IMR-90 (cell line): Measurements from ENCODE around the gene EHBP1. TPM values are rescaled to one million over a fixed set of nuclear protein-coding genes. Genes with fewer than 3 reads are reported as not detected.

Source experiments
- ATAC-seq: fragments of 200-7000 bp; cut with Tn5 transposase; 2 replicates; pipeline ENCODE4 v1.9.1; 2020; ENCODE audit warnings: low read depth, mild to moderate bottlenecking, moderate library complexity
- BruUV-seq: library from RNA; stranded (reverse); fragments of 400-500 nt; replicated peaks from 2 replicates; lab custom pipeline; 2021; lab: Mats Ljungman, UMichigan
- CTCF ChIA-PET: fragments of 300-600 bp; formaldehyde crosslinking; extraction: SDS; loops from one replicate; lab custom pipeline; 2021; ENCODE audit warnings: antibody characterized with exemption; lab: Yijun Ruan, JAX
- POLR2A ChIA-PET: fragments of 300-600 bp; sonication (Branson Sonifier 250); formaldehyde crosslinking; loops from one replicate; lab custom pipeline; 2022; ENCODE audit warnings: antibody characterized with exemption; ENCODE audit not compliant: unreplicated experiment; lab: Charles Lee
- DNase-seq: peaks from one replicate; pipeline ENCODE4 v3.0.0; 2013
- H2AFZ ChIP-seq: replicated peaks from 2 replicates; pipeline ENCODE3; 2013; ENCODE audit warnings: low read length, mild to moderate bottlenecking; ENCODE audit not compliant: poor library complexity
- H2AK5ac ChIP-seq: 2 replicates; pipeline ENCODE4 v1.6.1; 2013; ENCODE audit warnings: low read depth, low read length, inconsistent platforms
- H2AK9ac ChIP-seq: replicated peaks from 2 replicates; pipeline ENCODE3; 2013; ENCODE audit warnings: mild to moderate bottlenecking, low read depth, low read length, moderate library complexity; ENCODE audit not compliant: poor library complexity
- H2BK120ac ChIP-seq: 2 replicates; pipeline ENCODE4 v1.6.1; 2013; ENCODE audit warnings: low read depth, low read length, inconsistent platforms
- H2BK15ac ChIP-seq: 3 replicates; pipeline ENCODE4 v1.6.1; 2013; ENCODE audit warnings: low read depth, low read length, inconsistent platforms
- H2BK20ac ChIP-seq: 2 replicates; pipeline ENCODE4 v1.6.1; 2013; ENCODE audit warnings: low read depth, mild to moderate bottlenecking, inconsistent platforms, low read length, moderate library complexity
- H2BK5ac ChIP-seq: 2 replicates; pipeline ENCODE4 v1.6.1; 2013; ENCODE audit warnings: mild to moderate bottlenecking, low read depth, low read length, inconsistent platforms; ENCODE audit not compliant: poor library complexity, severe bottlenecking
- H3K14ac ChIP-seq: replicated peaks from 2 replicates; pipeline ENCODE4 v1.6.1; 2013; ENCODE audit warnings: low read depth, low read length, inconsistent platforms
- H3K18ac ChIP-seq: 2 replicates; pipeline ENCODE4 v1.6.1; 2013; ENCODE audit warnings: low read depth, low read length, control low read depth
- H3K23ac ChIP-seq: 2 replicates; pipeline ENCODE4 v1.6.1; 2013; ENCODE audit warnings: low read depth, low read length, inconsistent platforms
- H3K27ac ChIP-seq: 2 replicates; pipeline ENCODE4 v1.5.1; 2013; ENCODE audit warnings: mild to moderate bottlenecking, control low read depth, low read length; ENCODE audit not compliant: insufficient read depth
- H3K27me3 ChIP-seq: 2 replicates; pipeline ENCODE4 v1.6.1; 2013; ENCODE audit warnings: low read length; ENCODE audit not compliant: control insufficient read depth, insufficient read depth
- H3K36me3 ChIP-seq: 2 replicates; pipeline ENCODE4 v1.6.1; 2013; ENCODE audit warnings: low read length, mixed read lengths; ENCODE audit not compliant: control insufficient read depth, insufficient read depth
- H3K4ac ChIP-seq: 2 replicates; pipeline ENCODE4 v1.6.1; 2013; ENCODE audit warnings: low read depth, low read length, inconsistent platforms
- H3K4me1 ChIP-seq: 2 replicates; pipeline ENCODE4 v1.6.1; 2013; ENCODE audit warnings: low read length, mixed read lengths; ENCODE audit not compliant: control insufficient read depth, insufficient read depth
- H3K4me2 ChIP-seq: 2 replicates; pipeline ENCODE4 v1.6.1; 2013; ENCODE audit warnings: low read depth, mild to moderate bottlenecking, control low read depth, low read length, moderate library complexity
- H3K4me3 ChIP-seq: 2 replicates; pipeline ENCODE4 v1.5.1; 2013; ENCODE audit warnings: low read depth, mild to moderate bottlenecking, control low read depth, low read length, moderate library complexity; ENCODE audit not compliant: insufficient read depth
- H3K56ac ChIP-seq: 2 replicates; pipeline ENCODE4 v1.6.1; 2013; ENCODE audit warnings: low read length, inconsistent platforms; ENCODE audit not compliant: insufficient read depth; ENCODE audit errors: extremely low read depth
- H3K79me1 ChIP-seq, 2 experiments: 2 replicates each; pipeline ENCODE4 v1.6.1; 2013; ENCODE audit warnings: low read length in 2 of 2, inconsistent platforms in 1 of 2, low read depth in 1 of 2
- H3K9ac ChIP-seq: 2 replicates; pipeline ENCODE4 v1.6.1; 2013; ENCODE audit warnings: low read depth, low read length, control low read depth
- H3K9me1 ChIP-seq: 2 replicates; pipeline ENCODE4 v1.6.1; 2013; ENCODE audit warnings: low read length, inconsistent platforms; ENCODE audit not compliant: insufficient read depth
- H3K9me3 ChIP-seq: 2 replicates; pipeline ENCODE4 v1.6.1; 2013; ENCODE audit warnings: low read length; ENCODE audit not compliant: control insufficient read depth, insufficient read depth
- H4K20me1 ChIP-seq: 2 replicates; pipeline ENCODE4 v1.6.1; 2013; ENCODE audit warnings: low read length, inconsistent platforms; ENCODE audit not compliant: insufficient read depth
- H4K5ac ChIP-seq: 2 replicates; pipeline ENCODE4 v1.6.1; 2013; ENCODE audit warnings: mild to moderate bottlenecking, low read depth, low read length, control low read depth
- H4K8ac ChIP-seq, 2 experiments: 2 replicates each; pipeline ENCODE4 v1.6.1; 2013; ENCODE audit warnings: low read depth in 2 of 2, low read length in 2 of 2, control low read depth in 1 of 2, inconsistent platforms in 1 of 2
- H4K91ac ChIP-seq: 2 replicates; pipeline ENCODE4 v1.6.1; 2013; ENCODE audit warnings: low read depth, low read length, inconsistent platforms; ENCODE audit not compliant: insufficient read depth
- BHLHE40 ChIP-seq: fragments of 150-350 bp; IDR thresholded peaks from 2 replicates; pipeline ENCODE4 v1.6.1; 2016; ENCODE audit warnings: mild to moderate bottlenecking, low read depth, low read length
- CEBPB ChIP-seq: IDR thresholded peaks from 2 replicates; pipeline ENCODE4 v1.6.1; 2012; ENCODE audit warnings: low read depth, low read length, improper control_type of control experiment
- MAFK ChIP-seq: IDR thresholded peaks from 2 replicates; pipeline ENCODE4 v1.6.1; 2012; ENCODE audit warnings: low read depth, low read length, improper control_type of control experiment
- MAZ ChIP-seq: IDR thresholded peaks from 2 replicates; pipeline ENCODE4 v1.6.1; 2012; ENCODE audit warnings: low read depth, mild to moderate bottlenecking, low read length, improper control_type of control experiment, moderate library complexity, borderline replicate concordance
- MXI1 ChIP-seq: IDR thresholded peaks from 2 replicates; pipeline ENCODE4 v1.6.1; 2012; ENCODE audit warnings: low read depth, mild to moderate bottlenecking, low read length, moderate library complexity, borderline replicate concordance
- NFE2L2 ChIP-seq: fragments of 150-350 bp; IDR thresholded peaks from 2 replicates; pipeline ENCODE4 v1.6.1; 2016; ENCODE audit warnings: low read depth, mild to moderate bottlenecking, low read length
- RFX5 ChIP-seq: IDR thresholded peaks from 2 replicates; pipeline ENCODE4 v1.8.0; 2012; ENCODE audit warnings: low read depth, mild to moderate bottlenecking, low read length, moderate library complexity
- SMC3 ChIP-seq: fragments of 150-350 bp; IDR thresholded peaks from 2 replicates; pipeline ENCODE4 v1.6.1; 2016; ENCODE audit warnings: low read depth, mild to moderate bottlenecking, antibody characterized with exemption, low read length, moderate library complexity
- USF2 ChIP-seq: fragments of 150-350 bp; IDR thresholded peaks from 2 replicates; pipeline ENCODE4 v1.6.1; 2017; ENCODE audit warnings: mild to moderate bottlenecking, antibody characterized with exemption, low read length, low read depth
- WGBS, 2 experiments: methylation state at CpG; one replicate each; pipeline versions ENCODE4 v1.1.5 to v1.1.7; 2013; ENCODE audit warnings: missing lambda C conversion rate in 2 of 2; ENCODE audit not compliant: insufficient read length in 1 of 2; ENCODE audit errors: extremely low coverage in 2 of 2; 5-methylcytosine and 5-hydroxymethylcytosine counted together
- dilution Hi-C: fragments of 300-500 bp; cut with HindIII; formaldehyde crosslinking; loops from one replicate; pipeline ENCODE4 v1.14.3; 2018; ENCODE audit warnings: low sequenced_read_pairs; ENCODE audit not compliant: unreplicated experiment
- in situ Hi-C: fragments of 300-500 bp; cut with MboI; formaldehyde crosslinking; loops from 3 replicates; pipeline ENCODE4 v1.14.3; 2019; ENCODE audit warnings: low sequenced_read_pairs, inconsistent platforms, mixed read lengths
- intact Hi-C: fragments of 100-400 bp; cut with micrococcal nuclease; formaldehyde crosslinking; loops from 2 replicates; pipeline ENCODE4 v1.10.0; 2022
- polyA plus RNA-seq, 3 experiments: library from polyadenylated mRNA; depleted of rRNA; stranded (reverse); fragments of >200 nt; gene quantifications; 2 replicates each; pipeline ENCODE4 v1.2.3, GENCODE V29; 2012; ENCODE audit warnings: low replicate concordance in 1 of 3
- total RNA-seq: library from RNA; depleted of rRNA; stranded (reverse); fragments of >200 nt; gene quantifications from 2 replicates; pipeline ENCODE4 v1.2.3, GENCODE V29; 2012
- TF ChIP-seq, protein P1 (sequence below): fragments of 150-350 bp; IDR thresholded peaks from 2 replicates; pipeline ENCODE4 v1.6.1; 2016; ENCODE audit warnings: low read depth, mild to moderate bottlenecking, low read length, moderate library complexity, borderline replicate concordance
- TF ChIP-seq, protein P2 (sequence below): conservative IDR thresholded peaks from 2 replicates; pipeline ENCODE4 v1.5.1; 2012; ENCODE audit warnings: mild to moderate bottlenecking, low read depth, low read length, improper control_type of control experiment

The EHBP1 gene
- total and polyA plus RNA-seq, 2 of the 4 experiments (the other 2 are of a cell fraction) = 28.3 to 44.4 TPM

DNA sequence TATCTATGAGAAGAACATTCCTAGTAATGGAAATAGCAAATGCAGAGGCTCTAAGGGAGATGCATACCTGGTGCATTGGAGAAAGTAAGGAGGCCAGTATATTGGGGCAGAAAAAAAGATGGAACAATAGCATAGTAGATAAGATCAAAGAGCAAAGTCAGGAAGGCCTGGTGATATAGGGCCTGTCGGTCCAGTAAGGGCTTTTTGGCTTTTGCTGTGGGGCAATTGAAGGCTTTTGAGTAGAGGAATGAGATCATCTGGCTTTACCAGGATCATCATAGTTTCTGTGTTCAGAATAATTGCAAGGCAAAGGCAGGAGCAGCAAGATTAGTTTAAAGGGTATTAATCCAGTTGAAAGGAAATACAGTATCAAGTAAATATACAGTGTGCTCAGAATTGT is 111.8 kb downstream of the EHBP1 start:
- Histone ChIP-seq H3K79me1 (peaks cover 26 to 47% of the 10 kb centered on the region in 2 experiments), H4K20me1 (peaks cover 11% of the 10 kb centered on the region; the same call in 1 of the 2 replicates), H2BK120ac (no peak overlapping the region), H4K5ac (no peak overlapping the region), H3K4me3 (no peak overlapping the region), H4K91ac (no peak overlapping the region), H3K56ac (no peak overlapping the region), H3K4ac (no peak overlapping the region), H2AFZ (no peak overlapping the region), H3K18ac (no peak overlapping the region), H3K36me3 (no peaks in the 10 kb centered on the region), H4K8ac (no peak overlapping the region), H3K27ac (no peak overlapping the region), H3K4me1 (no peaks in the 10 kb centered on the region; the same call in 1 of the 2 replicates), H3K9me3 (no peaks in the 10 kb centered on the region), H3K9ac (no peak overlapping the region), H3K14ac (no peak overlapping the region), H3K27me3 (no peaks in the 10 kb centered on the region), H3K4me2 (no peak overlapping the region), H2BK15ac (no peak overlapping the region), H2BK20ac (no peak overlapping the region), H2BK5ac (no peak overlapping the region), H2AK5ac (no peak overlapping the region), H3K23ac (peak overlapping the region; percentile 63; the same call in 1 of the 2 replicates), H3K9me1 (peaks cover 8% of the 10 kb centered on the region), H2AK9ac (no peak overlapping the region)
- DNase-seq (no peak), ATAC-seq (no peak)
- no peak for TF ChIP-seq RFX5
- TF ChIP-seq, protein P1, sequence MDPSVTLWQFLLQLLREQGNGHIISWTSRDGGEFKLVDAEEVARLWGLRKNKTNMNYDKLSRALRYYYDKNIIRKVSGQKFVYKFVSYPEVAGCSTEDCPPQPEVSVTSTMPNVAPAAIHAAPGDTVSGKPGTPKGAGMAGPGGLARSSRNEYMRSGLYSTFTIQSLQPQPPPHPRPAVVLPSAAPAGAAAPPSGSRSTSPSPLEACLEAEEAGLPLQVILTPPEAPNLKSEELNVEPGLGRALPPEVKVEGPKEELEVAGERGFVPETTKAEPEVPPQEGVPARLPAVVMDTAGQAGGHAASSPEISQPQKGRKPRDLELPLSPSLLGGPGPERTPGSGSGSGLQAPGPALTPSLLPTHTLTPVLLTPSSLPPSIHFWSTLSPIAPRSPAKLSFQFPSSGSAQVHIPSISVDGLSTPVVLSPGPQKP = no peak
- no peak for TF ChIP-seq MXI1
- TF ChIP-seq SMC3 = no peak
- TF ChIP-seq CEBPB = no peak
- no peak for TF ChIP-seq BHLHE40
- no peak for TF ChIP-seq NFE2L2
- TF ChIP-seq MAZ = no peak
- no peak for TF ChIP-seq MAFK
- TF ChIP-seq USF2 = no peak
- TF ChIP-seq, protein P2, sequence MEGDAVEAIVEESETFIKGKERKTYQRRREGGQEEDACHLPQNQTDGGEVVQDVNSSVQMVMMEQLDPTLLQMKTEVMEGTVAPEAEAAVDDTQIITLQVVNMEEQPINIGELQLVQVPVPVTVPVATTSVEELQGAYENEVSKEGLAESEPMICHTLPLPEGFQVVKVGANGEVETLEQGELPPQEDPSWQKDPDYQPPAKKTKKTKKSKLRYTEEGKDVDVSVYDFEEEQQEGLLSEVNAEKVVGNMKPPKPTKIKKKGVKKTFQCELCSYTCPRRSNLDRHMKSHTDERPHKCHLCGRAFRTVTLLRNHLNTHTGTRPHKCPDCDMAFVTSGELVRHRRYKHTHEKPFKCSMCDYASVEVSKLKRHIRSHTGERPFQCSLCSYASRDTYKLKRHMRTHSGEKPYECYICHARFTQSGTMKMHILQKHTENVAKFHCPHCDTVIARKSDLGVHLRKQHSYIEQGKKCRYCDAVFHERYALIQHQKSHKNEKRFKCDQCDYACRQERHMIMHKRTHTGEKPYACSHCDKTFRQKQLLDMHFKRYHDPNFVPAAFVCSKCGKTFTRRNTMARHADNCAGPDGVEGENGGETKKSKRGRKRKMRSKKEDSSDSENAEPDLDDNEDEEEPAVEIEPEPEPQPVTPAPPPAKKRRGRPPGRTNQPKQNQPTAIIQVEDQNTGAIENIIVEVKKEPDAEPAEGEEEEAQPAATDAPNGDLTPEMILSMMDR = no peak
- CTCF ChIA-PET = no interaction called here
- intact Hi-C loops = no loop called here
- dilution Hi-C loops = no loop called here
- 100% methylated on average over 1 of the region's 1 CpG; no CpG with 5 or more reads in 1 of the 2 experiments for WGBS, 2 experiments
- BruUV-seq = no TSS peak
- in situ Hi-C loops = no loop called here
- POLR2A ChIA-PET = interaction anchor here (0.6 kb wide), 1 partner anchor 195 kb away, joined by 5 read pairs; no protein-coding TSS in a partner anchor
